GM19452 (cell line): Measurements from ENCODE around the gene APLF.
"Not testable (repeated sequence)": the region's sequence is repeated elsewhere in the genome, so short reads cannot be mapped to it uniquely, and the experiment has no call there.

Source experiments
- ATAC-seq: cut with Tn5 transposase; IDR thresholded peaks from one replicate; pipeline ENCODE4 v1.9.1; 2021; ENCODE audit not compliant: unreplicated experiment

Gene APLF

DNA sequence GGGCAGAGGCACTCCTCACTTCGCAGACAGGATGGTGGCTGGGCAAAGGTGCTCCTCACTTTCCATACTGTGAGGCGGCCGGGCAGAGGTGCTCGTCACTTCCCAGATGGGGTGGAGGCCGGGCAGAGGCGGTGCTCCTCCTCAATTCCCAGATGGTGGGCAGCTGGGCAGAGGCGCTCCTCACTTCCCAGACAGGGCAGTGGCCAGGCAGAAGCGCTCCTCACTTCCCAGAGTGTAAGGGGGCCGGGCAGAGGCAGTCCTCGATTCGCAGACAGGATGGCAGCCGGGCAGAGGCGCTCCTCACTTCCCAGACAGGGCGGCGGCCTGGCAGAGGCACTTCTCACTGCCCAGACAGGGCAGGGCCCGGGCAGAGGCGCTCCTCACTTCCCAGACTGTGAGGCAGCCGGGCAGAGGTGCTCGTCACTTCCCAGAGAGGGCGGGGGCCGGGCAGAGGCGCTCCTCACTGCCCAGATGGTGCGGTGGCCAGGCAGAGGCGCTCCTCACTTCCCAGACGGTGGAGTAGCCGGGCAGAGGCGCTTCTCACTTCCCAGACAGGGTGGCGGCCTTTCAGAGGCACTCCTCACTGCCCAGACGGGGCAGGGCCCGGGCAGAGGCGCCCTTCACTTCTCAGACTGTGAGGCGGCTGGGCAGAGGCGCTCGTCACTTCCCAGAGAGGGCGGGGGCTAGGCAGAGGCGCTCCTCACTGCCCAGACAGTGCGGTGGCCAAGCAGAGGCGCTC is 60.1 kb downstream of the APLF start:
- ATAC-seq: not testable (repeated sequence)

DNA sequence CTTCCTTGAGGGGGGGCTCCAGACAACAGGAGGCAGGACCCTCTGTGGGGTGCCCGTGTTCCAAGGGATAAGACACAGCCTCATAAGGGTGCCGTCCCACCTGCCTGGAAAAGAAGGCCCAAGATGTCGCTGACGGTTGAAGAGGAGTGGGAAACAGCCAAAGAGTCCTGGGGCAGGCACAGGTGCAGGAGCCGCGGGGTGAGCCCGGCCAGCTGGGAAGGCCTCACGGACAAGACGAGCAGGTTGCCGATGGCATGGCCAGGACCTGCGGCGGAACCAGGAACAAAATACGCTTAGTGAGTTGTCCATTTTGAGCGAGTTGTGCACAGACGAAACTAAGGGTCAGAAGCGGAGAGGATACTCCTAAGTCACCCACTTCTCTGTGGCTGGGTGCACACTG is 61.8 kb downstream of the APLF start:
- ATAC-seq: not testable (repeated sequence)

DNA sequence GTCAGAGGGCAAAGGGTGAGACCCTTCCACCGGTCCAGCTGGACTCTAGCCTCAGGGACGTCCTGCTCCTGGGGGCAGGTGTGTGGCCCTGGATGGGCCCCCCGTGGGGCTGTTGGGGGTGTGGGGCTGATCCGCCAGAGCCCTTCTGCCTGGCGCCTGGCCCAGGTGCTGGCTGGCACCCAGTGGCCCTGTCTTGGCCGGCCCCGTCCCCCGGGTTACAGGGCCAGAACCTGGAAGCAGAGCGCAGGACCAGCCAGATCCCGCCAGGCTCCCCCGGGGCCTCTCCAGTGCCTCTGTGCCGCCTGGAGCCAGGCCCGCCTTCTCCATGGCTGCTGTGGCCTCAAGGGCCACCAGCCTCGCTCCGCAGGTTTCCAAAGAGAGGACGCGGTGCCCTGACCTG is 62.3 kb downstream of the APLF start:
- ATAC-seq: not testable (repeated sequence)

DNA sequence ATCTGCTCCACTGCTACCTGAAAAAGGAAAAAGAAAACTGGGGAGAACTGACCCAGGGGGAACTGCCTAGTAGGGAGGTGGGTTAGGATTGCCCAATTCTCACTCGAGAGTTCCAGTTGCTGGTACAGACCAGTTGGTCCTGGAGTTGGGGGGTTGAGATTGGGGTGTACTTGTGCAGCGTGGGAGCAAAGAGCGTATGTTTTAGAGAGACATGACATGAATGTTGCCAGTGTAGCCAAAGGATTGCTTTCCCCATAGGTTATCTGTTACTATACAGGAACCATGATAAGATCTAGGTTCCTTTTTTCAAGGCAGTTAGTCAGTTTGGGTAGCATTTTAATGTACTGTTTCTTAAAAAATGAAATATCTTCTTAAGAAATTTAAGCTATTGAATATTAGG is 68.6 kb downstream of the APLF start:
- no peak for ATAC-seq

DNA sequence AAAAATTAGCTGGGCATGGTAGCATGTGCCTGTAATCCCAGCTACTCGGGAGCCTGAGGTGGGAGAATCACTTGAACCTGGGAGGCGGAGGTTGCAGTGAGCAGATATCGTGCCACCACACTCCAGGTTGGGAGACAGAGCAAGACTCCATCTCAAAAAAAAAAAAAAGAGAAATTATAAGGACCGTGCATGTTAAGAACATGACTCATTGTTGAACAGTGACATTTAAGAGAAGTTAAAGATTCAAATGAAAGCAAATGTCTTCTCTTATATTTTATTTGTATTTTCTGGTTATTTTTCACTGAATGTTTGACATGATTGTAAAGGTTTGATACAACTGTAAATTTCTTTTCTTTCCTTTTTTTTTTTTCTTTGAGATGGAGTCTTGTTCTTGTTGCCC is 69.6 kb downstream of the APLF start:
- ATAC-seq: no peak

DNA sequence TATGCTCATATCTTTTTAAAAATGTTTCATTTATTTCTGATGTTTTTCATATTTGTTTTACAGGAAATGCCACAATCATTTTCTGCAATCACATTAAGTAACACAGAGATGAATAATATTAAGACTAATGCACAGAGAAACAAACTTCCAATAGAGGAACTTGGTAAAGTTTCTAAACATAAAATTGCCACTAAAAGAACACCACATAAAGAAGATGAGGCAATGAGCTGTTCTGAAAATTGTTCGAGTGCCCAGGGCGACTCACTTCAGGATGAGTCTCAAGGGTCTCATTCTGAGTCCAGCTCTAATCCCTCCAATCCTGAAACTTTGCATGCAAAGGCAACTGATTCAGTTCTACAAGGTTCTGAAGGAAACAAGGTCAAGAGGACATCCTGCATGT is 70.4 kb downstream of the APLF start:
- no peak for ATAC-seq

DNA sequence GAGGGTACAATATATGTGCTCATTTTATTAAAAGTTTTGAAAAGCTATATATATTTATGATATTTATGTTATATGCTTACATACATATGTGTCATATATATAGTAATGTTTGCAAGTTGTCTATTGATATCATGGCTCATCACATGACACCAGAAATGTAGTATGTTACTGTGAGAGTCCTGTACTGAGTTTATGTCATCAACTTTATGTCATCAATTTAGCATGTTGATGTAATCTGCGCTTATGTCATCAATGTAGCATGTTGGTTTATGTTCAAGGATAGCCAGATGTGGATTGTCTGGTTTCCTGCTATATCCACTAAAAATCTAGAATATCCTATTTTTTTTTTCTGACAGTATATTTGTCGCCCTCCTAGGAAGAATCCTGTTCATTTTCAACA is 77.4 kb downstream of the APLF start:
- ATAC-seq: no peak

DNA sequence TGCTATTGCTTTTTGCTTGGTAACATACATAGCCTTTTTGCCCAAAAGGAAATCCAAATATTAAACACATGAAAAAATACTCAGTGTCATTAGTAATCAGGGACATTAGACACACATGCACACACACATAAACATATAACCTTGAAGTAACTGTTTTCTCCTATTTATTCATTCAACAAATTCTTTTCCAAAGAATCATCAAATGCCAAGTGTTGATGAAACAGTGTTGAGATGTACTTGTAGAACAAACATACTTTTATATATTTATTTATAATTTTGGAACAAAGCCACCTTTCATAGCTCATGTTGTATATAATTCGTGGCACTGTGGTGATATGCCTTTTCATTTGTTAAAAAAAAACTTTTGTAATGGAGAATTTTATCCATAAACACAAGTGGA is 81.0 kb downstream of the APLF start:
- ATAC-seq: no peak

DNA sequence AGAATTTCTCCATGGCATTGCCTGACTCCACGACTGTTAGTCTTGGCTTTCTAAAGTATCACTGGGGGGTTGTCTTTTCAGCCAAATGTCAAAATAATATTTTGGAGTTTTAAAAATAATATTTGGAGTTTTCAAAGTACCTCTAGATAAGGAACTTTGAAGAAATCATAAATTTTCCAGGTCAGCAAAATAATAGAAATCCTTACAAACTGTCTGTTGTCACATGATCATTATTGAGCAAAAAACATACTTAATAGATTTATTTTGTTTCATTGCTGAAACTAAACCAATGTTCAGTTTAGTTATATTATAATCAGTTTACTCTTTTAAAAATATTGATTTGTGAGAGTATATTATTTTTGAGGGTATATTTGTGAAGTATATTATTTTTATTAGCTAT is 85.7 kb downstream of the APLF start:
- no peak for ATAC-seq

DNA sequence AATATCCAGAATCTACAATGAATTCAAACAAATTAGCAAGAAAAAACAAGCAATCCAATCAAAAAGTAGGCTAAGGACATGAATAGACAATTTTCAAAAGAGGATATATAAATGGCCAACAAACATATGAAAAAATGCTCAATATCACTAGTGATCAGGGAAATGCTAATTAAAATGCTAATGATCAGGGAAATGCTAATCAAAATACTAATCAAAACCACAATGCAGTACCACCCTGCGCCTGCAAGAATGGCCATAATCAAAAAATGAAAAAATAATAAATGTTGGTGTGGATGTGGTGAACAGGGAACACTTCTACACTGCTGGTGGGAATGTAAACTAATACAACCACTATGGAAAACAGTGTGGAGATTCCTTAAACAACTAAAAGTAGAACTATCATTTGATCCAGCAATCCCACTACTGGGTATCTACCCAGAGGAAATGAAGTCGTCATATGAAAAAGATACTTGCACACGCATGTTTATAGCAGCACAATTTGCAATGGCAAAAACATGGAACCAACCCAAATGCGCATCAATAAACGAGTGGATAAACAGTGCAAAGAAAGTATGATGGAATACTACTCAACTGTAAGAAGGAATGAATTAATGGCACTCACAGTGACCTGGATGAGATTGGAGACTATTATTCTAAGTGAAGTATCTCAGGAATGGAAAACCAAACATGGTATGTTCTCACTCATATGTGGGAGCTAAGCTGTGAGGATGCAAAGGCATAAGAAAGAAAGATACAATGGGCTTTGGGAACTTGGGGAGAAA is 88.2 kb downstream of the APLF start:
- not testable (repeated sequence) for ATAC-seq

DNA sequence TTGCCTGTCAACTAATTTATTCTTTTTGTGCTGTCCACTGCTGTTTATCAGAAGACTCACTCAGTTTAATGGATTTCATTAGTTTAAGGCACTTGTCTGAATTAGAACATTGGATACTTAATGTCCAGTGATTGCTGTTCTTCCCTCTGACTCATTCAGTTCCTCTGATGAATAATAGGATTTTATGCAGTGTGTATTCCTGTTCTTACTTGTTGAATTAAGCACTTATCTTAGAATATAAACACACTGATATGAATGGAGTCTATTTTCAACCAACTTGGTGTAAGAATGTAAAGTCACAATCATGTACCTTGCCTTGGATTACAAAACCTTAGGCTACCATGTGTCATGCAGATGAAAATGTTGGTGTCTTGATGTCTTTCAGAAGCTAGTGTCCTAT is 89.0 kb downstream of the APLF start:
- ATAC-seq: no peak

DNA sequence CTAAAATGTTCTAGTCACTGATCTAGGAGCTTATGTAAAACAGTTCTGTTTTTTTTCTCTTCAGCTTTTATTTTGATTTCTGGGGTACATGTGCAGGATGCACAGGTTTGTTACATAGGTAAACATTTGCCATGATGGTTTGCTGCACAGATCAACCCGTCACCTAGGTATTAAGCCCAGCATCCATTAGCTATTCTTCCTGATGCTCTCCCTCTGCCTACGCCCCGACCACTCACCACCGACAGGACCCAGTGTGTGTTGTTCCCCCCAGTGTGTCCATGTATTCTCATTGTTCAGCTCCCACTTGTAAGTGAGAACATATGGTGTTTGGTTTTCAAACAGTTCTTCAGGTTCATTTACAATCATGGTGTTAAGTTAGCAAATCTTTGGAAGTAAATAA is 91.2 kb downstream of the APLF start:
- ATAC-seq: no peak

DNA sequence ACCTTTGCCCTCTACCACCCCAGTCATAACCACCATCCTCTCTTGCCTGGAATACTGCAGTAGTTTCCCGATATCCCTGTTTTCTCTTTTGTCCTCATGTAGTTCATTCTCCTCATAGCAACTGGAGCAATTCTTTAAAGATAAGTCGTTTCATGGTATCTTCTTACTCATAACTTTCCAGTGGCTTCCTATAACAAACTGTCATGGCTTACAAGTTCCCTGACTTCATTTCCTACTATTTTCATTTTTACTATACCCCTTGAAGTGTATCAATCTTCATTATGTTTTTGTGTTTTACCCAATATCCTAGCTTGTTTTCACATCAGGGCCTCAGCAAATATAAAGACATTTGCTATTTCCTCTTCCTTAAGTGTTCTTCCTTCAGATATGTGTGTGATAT is 92.3 kb downstream of the APLF start:
- ATAC-seq: no peak

DNA sequence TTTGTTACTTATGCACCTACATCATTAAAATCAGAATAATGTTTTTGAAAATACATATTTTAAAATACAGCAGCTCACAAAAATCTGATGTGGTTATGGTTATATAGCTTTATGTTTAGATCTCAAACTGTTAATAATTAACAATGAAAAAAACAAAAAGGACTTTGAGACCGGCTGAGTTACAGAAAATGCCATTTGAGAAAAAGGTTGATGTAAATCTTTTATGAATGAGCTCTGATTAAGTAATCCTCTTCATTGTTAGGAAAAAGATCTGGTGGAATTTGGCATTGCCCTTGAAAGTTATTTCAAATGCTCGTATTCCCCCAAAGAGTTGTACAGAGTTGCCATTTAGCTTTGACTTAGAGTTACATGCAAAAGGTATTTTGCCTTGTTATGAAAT is 93.2 kb downstream of the APLF start:
- ATAC-seq: no peak

DNA sequence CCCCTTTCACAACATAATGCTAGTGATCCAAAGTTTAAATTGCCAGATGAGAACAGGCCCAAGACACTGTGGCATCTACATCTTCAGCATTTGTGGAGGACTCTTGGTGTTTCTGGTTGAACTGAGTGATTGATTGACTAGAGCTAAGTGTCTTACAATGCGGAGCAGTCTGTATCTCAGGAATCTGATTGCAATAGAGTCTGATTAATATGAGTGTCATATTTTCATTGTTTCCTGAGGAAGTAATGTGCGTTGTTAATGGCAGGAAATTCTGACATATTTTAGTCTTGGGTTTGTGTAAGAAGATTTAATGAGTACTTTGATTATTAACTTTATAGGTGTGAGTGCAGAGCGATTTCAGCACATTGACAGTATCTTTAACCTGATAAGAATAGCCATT is 94.0 kb downstream of the APLF start:
- ATAC-seq: no peak

DNA sequence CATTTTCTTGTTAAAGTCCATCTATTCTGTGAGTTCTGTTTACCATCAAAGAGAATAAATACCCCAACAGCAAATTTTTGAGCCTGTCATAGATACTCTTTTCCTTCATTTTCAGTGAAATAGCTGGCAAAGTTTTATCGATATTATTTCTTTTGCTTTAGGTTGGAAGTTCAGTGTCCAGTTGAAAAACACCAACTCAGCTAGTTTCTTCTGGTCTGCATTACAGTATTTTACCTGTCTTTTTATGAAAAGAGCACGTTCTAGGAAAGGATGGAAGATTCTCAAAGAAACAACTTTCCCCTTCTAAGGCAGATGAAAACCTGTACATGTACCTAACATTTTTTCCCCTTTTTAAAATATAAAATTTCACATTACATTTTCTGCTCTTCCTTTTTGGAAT is 95.5 kb downstream of the APLF start:
- no peak for ATAC-seq

DNA sequence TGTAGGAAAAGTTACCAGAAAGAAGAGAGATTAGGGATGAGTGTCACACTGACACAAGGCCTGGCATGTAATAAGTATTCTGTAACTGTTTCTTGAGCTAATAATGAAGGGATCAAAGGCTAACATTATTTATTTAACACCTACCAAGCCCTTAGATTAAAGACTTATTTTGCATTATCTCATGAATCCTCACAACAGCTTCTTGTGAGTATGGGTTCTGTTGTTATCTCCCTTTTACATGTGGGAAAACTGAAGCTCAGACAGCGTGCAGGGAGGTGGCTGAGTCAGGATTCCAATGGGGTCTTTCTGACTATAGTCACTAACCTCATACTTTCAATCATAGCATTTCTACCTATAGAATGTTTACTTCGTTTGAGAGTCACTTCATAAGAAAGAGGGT is 97.0 kb downstream of the APLF start:
- ATAC-seq: no peak

DNA sequence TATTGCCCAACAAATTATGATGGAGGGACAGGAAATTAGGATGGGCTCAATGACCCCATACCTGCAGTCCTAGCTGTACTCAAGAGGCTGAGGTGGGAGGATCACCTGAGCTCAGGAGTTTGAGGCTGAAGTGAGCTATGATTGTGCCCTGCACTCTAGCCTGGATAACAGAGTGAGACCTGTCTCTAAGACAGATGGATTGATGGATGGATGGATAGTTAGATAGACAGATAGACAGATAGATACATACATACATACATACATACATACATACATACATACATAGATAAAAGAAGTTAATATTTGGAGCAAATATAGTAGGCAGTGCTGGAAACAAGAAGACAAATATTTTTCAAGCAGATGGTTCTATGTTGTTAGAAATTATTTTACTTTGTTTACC is 97.9 kb downstream of the APLF start:
- ATAC-seq: no peak

DNA sequence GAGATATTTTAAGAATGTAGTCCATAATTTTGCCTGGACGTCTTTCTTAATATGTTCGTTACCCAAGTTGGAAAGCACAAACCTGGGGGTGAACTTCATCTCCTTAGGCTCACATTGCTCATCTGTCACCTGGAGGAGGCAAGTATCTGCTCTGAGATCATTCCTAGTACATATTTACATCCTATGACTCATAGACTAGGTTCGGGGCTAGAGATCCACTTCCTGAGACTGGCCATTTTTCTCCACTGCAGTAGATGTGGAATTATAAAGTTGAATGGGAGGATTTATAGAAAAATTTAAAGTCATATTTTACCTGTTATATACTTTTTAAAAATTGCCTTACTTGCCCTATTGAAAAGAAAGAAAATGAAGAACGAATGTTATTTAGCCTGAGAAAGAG is 98.5 kb downstream of the APLF start:
- no peak for ATAC-seq

DNA sequence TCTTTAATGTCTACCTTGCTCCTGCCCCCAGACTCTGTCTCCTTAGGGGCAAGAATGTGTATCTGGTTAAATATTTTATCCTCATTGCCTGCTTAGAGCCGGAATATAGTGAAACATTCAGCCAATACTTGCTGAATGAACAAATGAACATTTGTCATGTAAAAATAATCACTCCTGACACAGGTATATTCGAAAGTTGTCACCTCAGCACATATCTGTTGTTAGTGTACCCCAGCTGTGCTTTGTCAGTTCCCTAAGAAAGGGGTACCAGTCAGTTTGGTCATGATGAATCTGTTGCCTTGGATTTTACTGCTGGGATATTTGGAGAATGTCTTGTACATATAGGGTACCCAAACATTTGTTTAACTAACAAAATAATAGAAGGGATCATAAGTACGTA is 99.0 kb downstream of the APLF start:
- ATAC-seq: no peak

DNA sequence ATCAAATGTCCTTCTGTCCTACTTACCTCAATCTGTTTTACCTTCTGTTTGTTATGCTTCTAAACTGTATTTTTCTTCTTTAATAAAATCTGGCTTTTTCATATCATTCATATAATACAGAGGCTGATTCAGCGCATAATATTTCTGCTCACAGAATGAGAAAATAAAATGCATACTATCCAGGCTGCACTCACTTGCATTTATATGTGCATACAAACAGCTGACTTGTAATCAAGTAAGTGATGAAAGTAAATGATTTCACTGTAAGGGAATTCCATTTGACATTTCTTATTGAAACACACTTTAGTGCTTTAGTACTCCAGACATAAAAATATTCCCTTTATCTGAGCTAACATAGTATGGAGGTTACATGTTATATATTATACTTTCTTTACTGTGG is 100.7 kb downstream of the APLF start:
- no peak for ATAC-seq

DNA sequence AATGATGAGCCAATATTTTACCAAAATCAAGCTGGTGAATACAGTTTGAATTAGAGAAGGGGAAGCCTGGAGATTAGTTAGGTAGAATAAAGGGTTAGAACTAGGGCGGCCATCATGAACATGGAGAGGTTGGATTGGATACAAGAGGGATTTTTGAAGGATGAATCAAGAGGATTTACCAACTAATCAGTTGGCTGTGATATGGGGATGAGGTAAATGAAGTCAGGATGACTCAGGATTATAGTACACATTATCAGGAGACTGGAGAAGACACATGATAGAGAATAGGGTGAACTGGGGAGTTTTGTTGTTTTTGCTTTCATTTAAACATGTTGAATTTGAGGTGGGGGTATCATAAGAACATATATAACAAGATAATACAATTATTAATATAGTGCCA is 102.2 kb downstream of the APLF start:
- no peak for ATAC-seq

DNA sequence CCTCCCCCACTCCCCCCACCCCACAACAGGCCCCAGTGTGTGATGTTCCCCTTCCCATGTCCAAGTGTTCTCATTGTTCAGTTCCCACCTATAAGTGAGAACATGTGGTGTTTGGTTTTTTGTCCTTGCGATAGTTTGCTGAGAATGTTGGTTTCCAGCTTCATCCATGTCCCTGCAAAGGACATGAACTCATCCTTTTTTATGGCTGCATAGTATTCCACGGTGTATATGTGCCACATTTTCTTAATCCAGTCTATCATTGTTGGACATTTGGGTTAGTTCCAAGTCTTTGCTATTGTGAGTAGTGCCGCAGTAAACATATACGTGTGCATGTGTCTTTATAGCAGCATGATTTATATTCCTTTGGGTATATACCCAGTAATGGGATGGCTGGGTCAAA is 103.0 kb downstream of the APLF start:
- not testable (repeated sequence) for ATAC-seq
